GM12878 (cell line): ENCODE data around the gene CLDN7. TPM values are rescaled to one million over a fixed set of nuclear protein-coding genes. Genes with fewer than 3 reads are reported as not detected.

Source experiments
- E4F1 ChIP-seq: fragments of 450-650 bp; IDR thresholded peaks from 2 replicates; pipeline ENCODE4 v1.6.1; 2018; ENCODE audit warnings: borderline replicate concordance, mild to moderate bottlenecking; ENCODE audit not compliant: partially characterized antibody
- ELK1 ChIP-seq: IDR thresholded peaks from 2 replicates; pipeline ENCODE4 v1.6.1; 2012; ENCODE audit warnings: low read depth, low read length, improper control_type of control experiment
- MEF2A ChIP-seq: IDR thresholded peaks from 2 replicates; pipeline ENCODE4 v1.6.1; 2011; ENCODE audit warnings: low read depth, mild to moderate bottlenecking, low read length, moderate library complexity; ENCODE audit not compliant: insufficient read depth
- NBN ChIP-seq: fragments of 450-650 bp; IDR thresholded peaks from 2 replicates; pipeline ENCODE4 v1.6.1; 2016
- RAD51 ChIP-seq: fragments of 450-650 bp; IDR thresholded peaks from 2 replicates; pipeline ENCODE4 v1.6.1; 2016; ENCODE audit warnings: moderate library complexity, mild to moderate bottlenecking, inconsistent platforms
- RB1 ChIP-seq: fragments of 450-650 bp; formaldehyde crosslinking; IDR thresholded peaks from 2 replicates; pipeline ENCODE4 v1.6.1; 2017; ENCODE audit warnings: mild to moderate bottlenecking, borderline replicate concordance
- SMAD1 ChIP-seq: fragments of 450-650 bp; IDR thresholded peaks from 2 replicates; pipeline ENCODE4 v1.6.1; 2018; ENCODE audit warnings: mild to moderate bottlenecking, low read depth; ENCODE audit not compliant: partially characterized antibody
- SPI1 ChIP-seq: IDR thresholded peaks from 2 replicates; pipeline ENCODE4 v1.6.1; 2011; ENCODE audit warnings: low read depth, mild to moderate bottlenecking, low read length, moderate library complexity, borderline replicate concordance; ENCODE audit not compliant: insufficient read depth
- WRNIP1 ChIP-seq: IDR thresholded peaks from 2 replicates; pipeline ENCODE4 v1.6.1; 2011; ENCODE audit warnings: low read depth, low read length, improper control_type of control experiment, borderline replicate concordance
- ZNF207 ChIP-seq: fragments of 450-650 bp; IDR thresholded peaks from 2 replicates; pipeline ENCODE4 v1.6.1; 2014; ENCODE audit warnings: antibody characterized with exemption, mild to moderate bottlenecking, borderline replicate concordance
- ZNF592 ChIP-seq: fragments of 450-650 bp; IDR thresholded peaks from 2 replicates; pipeline ENCODE4 v1.6.1; 2017; ENCODE audit warnings: mild to moderate bottlenecking, moderate library complexity
- ZZZ3 ChIP-seq: IDR thresholded peaks from 2 replicates; pipeline ENCODE4 v1.6.1; 2011; ENCODE audit warnings: low read depth; ENCODE audit not compliant: control insufficient read depth, insufficient read length
- polyA plus RNA-seq, 11 experiments: library from polyadenylated mRNA; depleted of rRNA in 4 of 11; unstranded in 6 of 11; stranded (reverse) in 5 of 11; fragments of >200 nt; fragmentation: Nextera tagmentation in 4 of 11; fragmentation: Illumina TruSeq in 1 of 11; extraction: Ambion mirVana in 4 of 11; extraction: Trizol in 1 of 11; gene quantifications; 1 replicate in 1 of 11; 2 replicates in 10 of 11; pipeline versions ENCODE4 v1.2.1 to v1.2.3, GENCODE V29; 2011 to 2016; ENCODE audit warnings: inconsistent platforms in 2 of 11, missing spikeins in 2 of 11, low read depth in 1 of 11
- total RNA-seq, 4 experiments: library from RNA; depleted of rRNA in 3 of 4; stranded (reverse); fragments of >200 nt in 3 of 4; fragmentation: Illumina TruSeq in 1 of 4; extraction: Trizol in 1 of 4; gene quantifications; 2 replicates each; pipeline versions ENCODE4 v1.2.1 to v1.2.3, GENCODE V29; 2013 to 2021
- TF ChIP-seq, protein P1 (sequence below): fragments of 450-650 bp; IDR thresholded peaks from 2 replicates; pipeline ENCODE4 v1.6.1; 2017; ENCODE audit warnings: borderline replicate concordance

Gene CLDN7
- total and polyA plus RNA-seq, 10 of the 15 experiments (the other 5 are each of a cell fraction or from before 2014, with no cell fraction given): 0.19 to 1.3 (median 0.36) TPM; not detected in 5

GRCh38 chr17:7239091-7240027 is 22.9 kb downstream of the CLDN7 start, which contains the start of gene PHF23 (continued):
- TF ChIP-seq NBN (peak; percentile 83), SMAD1 (no peak), ZZZ3 (no peak), RB1 (peak; percentile 68; the same call in 1 of the 2 replicates), WRNIP1 (no peak), ELK1 (peak; percentile 89), SPI1 (peak; percentile 81), E4F1 (peak; percentile 82), ZNF592 (no peak), ZNF207 (peak; percentile 91; the same call in 1 of the 2 replicates), RAD51 (no peak), MEF2A (no peak)
- TF ChIP-seq, protein P1, sequence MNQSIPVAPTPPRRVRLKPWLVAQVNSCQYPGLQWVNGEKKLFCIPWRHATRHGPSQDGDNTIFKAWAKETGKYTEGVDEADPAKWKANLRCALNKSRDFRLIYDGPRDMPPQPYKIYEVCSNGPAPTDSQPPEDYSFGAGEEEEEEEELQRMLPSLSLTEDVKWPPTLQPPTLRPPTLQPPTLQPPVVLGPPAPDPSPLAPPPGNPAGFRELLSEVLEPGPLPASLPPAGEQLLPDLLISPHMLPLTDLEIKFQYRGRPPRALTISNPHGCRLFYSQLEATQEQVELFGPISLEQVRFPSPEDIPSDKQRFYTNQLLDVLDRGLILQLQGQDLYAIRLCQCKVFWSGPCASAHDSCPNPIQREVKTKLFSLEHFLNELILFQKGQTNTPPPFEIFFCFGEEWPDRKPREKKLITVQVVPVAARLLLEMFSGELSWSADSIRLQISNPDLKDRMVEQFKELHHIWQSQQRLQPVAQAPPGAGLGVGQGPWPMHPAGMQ: no peak
